Measurements from ENCODE around the gene ZSWIM6.

ZSWIM6 gene

GRCh38 chr5:61307191-61307590 lies 24.9 kb upstream of the ZSWIM6 start:
- no peak for DNase-seq (ENCODE audit: low read depth in 2 of 2)

GRCh38 chr5:61307611-61308010 lies 24.4 kb upstream of the ZSWIM6 start:
- no peak for DNase-seq (ENCODE audit: low read depth in 2 of 2)

DNA sequence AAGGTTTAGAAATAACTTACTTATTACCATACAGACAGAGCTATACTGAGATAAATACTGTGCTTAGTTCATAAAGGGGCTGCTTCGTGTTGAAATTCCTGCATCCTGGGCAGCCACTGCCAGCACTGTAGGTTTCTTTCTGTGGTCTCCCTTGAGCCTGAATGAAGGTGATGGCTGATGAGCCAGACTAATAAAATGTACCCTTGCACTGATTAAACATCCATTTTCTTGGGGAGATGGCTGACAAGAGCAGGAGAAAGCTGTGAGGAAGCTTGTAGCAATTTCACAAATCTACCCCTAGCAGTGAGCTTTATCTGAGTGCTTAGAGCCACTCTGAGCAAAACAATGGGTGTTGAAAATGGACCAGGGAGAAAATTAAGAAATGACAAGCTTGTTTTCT lies 23.3 kb upstream of the ZSWIM6 start:
- no peak for DNase-seq (ENCODE audit: low read depth in 2 of 2)

DNA sequence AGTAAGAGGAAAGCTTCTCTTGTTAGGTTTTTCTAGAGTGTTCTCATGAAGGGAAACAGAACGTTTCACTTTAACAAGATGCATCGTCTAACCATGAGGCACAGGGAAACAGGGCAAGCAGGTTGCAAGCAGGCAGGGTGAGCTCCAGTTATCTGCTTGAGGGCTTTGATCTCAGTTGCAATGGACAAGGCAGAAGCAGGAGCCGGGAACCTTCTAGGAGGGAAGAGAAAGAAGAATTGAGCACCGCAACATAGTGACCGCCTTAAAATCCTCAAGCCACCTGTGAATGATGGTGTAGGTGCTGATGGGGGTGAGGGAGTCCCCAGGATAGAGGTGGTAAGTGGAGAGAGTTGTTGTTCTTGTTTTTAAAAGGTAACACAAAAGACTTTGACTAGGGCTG lies 22.9 kb upstream of the ZSWIM6 start:
- DNase-seq (ENCODE audit: low read depth in 2 of 2): no peak

DNA sequence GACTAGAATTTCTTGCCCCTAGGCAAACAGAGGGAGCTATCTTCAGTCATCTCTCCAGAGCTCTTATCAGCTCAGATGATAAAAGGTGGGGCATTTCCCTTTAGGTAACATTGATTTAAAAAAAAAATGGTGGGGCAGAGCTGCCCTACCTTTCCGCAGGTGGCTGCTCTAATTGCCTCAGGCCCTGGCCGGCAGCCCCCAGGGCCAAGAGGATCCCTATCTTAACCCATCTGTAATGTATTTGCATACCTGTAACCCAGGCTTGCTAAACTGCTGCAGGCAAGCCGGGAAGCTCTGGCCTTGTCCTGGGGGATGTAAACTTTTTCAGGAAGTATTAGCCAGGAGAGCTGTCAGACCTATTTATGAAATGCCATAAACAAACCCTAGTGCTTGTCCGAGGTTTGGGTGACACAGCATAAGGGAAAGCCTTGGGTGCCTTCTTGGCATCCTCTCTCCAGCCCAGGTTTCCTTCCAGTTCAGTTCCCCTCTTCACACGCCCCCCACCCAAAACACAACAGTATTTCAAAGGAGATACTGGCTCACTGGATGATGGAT lies 20.9 kb upstream of the ZSWIM6 start:
- no peak for DNase-seq (ENCODE audit: low read depth in 2 of 2)

DNA sequence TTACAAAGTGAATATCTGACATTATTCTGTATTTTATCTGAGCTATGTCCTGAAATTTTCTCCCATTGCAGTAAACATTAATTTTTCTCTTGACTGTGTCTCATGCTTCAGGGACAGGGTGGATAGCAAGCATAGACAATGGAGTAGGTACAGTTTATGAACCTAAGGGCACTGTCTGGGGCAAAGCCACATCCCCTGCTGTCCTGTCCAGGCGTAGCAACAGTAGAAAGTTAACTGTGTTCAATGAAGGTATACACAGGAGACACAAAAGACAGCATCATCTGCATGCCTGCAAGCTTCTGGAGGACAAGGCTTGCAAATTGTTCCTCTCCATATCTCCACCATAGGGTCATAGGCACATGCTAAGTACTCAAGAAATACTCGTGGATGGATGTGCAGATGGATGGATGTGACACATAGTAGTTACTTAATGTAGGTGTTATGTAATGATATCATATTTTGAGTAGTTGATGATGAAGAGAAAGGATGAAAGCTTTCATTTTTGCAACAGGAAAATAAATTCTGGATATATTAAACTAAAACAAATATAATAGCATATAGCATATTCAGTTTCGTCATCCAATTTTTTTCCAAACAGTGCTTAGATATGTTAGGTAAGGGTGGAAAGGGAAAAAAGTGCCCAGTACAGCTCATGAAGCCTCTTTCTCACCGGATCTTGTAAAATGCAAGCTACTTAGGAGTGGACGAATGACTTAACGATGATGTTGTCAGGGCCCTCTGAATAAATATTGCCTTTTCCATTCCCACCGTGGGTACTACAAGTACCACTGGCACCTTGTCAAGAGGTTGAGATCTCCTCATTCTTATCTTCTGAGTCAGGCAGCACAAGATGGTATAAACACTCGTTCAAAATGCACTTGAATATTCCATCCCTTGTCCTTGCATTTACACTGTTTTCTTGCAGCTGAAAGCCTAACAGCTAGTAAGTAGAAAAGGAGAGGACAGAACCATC lies 19.9 kb upstream of the ZSWIM6 start:
- DNase-seq (ENCODE audit: low read depth in 2 of 2): no peak

GRCh38 chr5:61313960-61314681 lies 17.9 kb upstream of the ZSWIM6 start:
- DNase-seq (ENCODE audit: low read depth in 2 of 2): no peak

DNA sequence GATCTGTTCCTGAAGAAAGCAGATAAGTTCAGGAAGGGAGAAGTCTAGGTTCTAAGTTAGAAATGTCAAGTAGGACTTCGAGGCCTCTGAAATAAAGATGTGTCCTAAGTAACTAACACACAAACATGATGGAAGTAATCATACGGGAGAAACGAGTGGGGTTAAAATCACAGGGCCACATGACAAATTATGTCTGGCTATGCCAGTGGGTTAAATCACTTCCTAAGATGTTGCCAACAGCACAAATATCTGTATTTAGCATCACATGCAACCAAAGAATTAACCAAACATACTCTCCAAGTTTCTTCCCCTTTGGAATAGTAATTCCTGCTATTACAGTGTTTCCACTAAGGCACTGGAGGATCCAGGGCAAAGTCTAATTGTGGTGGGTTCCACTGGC lies 13.7 kb upstream of the ZSWIM6 start:
- no peak for DNase-seq (ENCODE audit: low read depth in 2 of 2)

DNA sequence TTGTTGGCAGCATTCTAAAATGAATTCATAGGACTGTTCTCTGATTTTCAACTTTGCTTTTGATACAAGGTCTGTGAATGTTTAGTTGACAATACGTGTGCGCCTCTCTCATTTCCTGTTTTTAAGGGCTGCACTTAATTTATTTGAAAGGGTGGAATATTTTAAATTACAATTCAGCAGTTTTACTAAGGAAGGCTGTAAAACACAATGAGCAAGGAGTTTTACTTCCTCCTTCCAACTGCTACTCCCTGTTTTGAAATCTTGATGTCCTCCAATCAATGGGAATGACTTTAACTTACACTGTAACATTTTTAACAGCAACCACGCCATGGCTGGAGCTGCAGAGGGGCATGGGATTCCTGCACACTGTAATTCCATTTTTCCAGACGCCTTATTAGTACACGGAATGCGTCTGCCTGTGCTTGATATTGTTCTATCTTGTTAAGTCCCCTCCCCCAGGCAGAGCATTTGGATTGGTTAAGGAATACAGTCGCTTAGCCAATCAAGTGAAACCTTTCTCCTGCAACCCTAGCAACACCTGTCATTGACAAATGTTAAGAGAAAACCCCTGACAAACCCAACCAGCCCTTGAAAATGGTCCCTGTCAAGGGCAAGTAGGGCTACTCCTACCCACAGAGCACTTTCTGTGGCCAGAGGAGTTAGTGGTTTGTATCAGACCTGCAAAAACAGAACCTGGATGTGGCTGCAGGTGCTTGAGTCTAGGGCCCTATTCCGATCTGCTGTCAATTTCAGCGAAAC lies 12.5 kb upstream of the ZSWIM6 start:
- DNase-seq (ENCODE audit: low read depth in 2 of 2): no peak

DNA sequence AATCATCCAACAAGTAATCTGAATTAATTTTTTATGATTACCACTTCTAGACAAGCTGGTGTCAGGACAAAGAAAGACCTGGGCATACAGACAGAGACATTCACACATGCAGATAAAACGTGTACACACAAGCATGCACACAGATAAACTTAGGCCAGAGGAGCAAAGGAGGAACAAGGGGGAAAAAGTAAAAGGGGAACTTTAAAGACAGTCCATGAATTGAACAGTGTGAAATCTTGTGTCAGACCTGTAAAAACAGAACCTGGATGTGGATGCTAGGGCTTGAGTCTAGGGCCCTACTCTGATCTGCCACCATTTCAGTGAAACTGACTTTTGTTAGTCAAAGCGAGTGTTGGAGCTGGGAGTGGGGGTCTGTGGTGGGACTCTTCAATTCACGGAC lies 11.2 kb upstream of the ZSWIM6 start:
- DNase-seq (ENCODE audit: low read depth in 2 of 2): no peak

- DNase-seq (ENCODE audit: low read depth in 2 of 2): no peak
These were observed 10.4 kb upstream of the ZSWIM6 start for GRCh38 chr5:61321669-61322068.

GRCh38 chr5:61322738-61323725 lies 9.0 kb upstream of the ZSWIM6 start:
- DNase-seq (ENCODE audit: low read depth in 2 of 2): no peak

GRCh38 chr5:61327760-61328753 lies 4.0 kb upstream of the ZSWIM6 start:
- DNase-seq (ENCODE audit: low read depth in 2 of 2): no peak

GRCh38 chr5:61328791-61329549 lies 3.1 kb upstream of the ZSWIM6 start:
- no peak for DNase-seq (ENCODE audit: low read depth in 2 of 2)

DNA sequence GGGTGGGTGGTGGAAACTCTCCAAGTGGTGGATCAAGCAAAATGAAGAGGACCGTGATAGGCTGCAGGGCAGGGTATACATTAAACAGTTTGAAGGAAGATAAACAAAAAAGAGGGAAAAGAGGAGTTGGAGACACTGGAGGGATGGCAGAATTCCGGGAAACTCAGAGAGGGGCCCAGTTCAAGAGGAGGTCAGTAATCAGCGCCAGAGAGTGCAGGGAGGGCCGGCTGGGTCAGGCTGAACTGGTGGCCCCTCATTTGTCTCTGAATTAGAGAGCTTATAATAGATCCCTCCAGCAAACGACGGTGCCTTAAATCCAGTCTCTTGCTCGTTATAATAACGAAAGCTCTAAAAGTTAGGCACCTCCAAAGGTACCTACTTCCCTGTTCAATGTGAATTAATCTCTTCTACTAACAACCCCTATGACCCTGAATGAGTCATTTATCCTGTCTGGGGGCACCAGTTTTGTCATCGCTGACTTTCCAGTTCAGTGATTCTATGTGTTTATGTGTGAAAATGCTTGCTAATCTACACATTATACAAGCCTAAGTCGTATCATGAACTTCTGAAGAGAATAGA lies 2.4 kb upstream of the ZSWIM6 start:
- DNase-seq (ENCODE audit: low read depth in 2 of 2): no peak

- no peak for DNase-seq (ENCODE audit: low read depth in 2 of 2)
These were observed 1.7 kb upstream of the ZSWIM6 start for GRCh38 chr5:61330341-61330844.

DNA sequence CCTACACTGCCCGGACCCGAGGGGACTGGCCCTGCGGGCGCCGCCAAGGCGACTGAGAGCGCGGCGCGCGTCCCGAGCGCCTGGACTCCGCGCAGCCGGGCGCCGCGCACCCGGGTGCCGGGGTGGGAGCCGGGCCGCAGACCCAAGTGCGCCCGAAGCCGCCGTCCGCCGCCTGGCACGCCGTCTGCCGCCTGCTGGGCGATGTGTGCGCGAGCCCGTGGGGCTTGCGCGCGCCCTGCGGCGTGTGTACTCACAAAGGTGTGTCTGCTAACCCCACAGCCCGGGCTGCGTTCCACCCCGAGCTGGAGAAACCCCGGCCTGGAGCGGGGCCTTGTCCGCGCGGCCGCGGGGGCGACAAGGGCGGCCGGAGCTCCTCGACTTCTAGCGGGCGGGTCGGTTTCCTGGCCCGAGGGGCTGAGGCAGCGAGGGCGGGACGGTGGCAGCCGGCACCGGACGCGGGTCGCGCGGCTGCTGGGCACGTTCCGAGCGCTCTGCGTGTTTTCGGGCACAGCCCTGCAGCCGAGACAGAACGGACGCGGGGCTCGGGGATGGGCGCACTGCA lies 1.1 kb upstream of the ZSWIM6 start:
- DNase-seq (ENCODE audit: low read depth in 2 of 2): peak; percentile 54 to 59

GRCh38 chr5:61332358-61332749 lies 296 bp downstream of the ZSWIM6 start:
- peak in 1 of 2 donors; percentile 20 for DNase-seq (ENCODE audit: low read depth in 2 of 2)

Measured in stimulated activated CD4-positive, alpha-beta T cell treated with anti-CD3 and anti-CD28 coated beads, Interleukin-1b, Interleukin-23, amount 100 ng/mL, for 4 hours (primary cell).